Choroid plexus epithelial cell (primary cell): Measurements from ENCODE around the gene PRKAG2.

Source experiments
- DNase-seq: peaks from one replicate; pipeline ENCODE4 v3.0.0-alpha.2; 2010; ENCODE audit warnings: low read depth
- H3K4me3 ChIP-seq: 2 replicates; pipeline ENCODE4 v1.5.1; 2011; ENCODE audit warnings: low read depth, mild to moderate bottlenecking, control low read depth, low read length, moderate library complexity
- CTCF ChIP-seq: conservative IDR thresholded peaks from 2 replicates; pipeline ENCODE4 v1.5.1; 2011; ENCODE audit warnings: low read depth, mild to moderate bottlenecking, control low read depth, inconsistent platforms, low read length, moderate library complexity

PRKAG2 gene

DNA sequence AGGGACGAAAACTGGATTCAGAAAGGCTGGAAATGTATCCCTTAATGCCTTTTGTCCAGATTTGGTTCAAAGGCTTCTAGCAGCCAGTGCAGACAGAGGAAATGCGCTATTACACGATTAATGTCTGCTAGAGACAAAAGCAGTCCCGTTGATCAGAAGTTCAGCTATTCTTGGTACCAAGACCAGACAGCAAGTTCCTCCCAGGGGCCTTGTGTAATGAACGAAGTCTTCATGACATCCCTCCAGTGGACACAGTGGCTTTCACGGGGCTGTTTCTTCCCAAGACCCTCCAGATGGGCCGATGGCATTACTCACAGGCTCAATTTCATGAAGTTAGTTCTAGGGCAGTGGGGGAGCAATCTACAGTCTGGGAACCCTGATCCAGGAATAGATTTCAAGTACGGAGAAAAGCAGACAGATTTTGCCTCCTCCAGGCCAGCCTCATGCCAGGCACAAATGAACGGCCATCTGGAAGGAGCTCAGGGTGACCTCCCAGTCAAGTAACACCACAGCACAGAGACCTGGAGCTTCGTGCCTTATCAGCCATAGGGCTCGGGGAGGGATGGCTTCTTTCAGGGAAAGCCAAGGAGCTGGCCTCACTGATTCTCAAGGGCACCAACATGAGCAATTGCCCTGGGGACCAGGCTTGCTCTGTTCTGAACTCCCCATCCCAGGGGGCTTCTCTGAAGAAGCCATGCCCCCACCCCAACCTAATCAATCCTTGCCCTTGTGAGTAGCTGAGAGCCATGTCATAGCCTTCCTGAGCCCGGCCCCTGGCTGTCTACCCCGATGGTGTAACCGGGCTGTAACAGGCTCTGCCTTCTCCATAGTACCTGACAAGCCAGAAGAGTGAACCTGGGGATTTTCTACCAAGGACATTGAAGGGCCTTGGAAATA lies 101.1 kb downstream of the PRKAG2 start:
- no peak overlapping the region for H3K4me3 ChIP-seq
- no peak for DNase-seq
- no peak for TF ChIP-seq CTCF

DNA sequence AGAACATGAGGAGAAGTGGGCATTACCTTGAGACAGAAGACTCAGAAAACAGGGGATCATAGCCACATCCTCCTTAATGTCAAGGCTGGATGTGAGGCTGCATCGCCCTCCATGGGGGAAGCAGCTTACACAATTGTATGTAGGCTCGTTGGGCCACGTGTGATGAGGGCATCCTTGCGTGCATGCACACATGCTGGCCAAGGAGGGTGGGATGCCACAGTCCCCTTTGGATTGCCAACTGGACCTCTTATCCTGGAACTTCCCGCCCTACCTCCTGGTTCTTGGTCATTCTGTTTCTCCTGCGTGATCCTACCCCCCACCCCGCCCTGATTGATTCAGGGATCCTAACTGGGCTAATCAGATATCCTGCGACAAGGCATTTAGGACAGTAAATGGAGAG lies 102.0 kb downstream of the PRKAG2 start:
- TF ChIP-seq CTCF, result no peak
- H3K4me3 ChIP-seq, result no peak overlapping the region
- no peak for DNase-seq

GRCh38 chr7:151773797-151774196 lies 103.1 kb downstream of the PRKAG2 start:
- DNase-seq, result no peak
- no peak overlapping the region for H3K4me3 ChIP-seq
- TF ChIP-seq CTCF, result no peak

- no peak for TF ChIP-seq CTCF
- no peak overlapping the region for H3K4me3 ChIP-seq
- DNase-seq, result no peak
Measured at GRCh38 chr7:151770232-151770631, 106.7 kb downstream of the PRKAG2 start.

- H3K4me3 ChIP-seq, result no peak overlapping the region
- TF ChIP-seq CTCF, result no peak
- DNase-seq, result no peak
Measured at GRCh38 chr7:151769188-151769821, 107.6 kb downstream of the PRKAG2 start.

DNA sequence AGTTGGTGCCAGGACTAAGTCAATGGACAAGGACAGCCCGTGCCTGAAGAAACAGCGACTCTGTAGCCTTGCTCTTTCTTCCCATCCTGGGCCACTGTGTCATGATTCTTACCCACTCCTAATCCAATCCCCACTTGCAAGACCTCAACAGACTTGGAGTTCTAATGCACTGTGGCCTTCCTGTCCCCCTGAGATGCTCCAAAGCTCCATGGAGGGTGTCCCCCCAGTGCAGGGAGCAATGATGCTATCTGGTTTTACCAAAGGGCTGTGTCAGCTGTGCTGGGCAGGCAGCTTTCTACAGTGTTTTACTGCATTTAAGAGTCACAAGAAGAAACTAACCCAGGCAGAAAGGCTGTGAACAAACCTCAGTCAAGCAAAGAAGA lies 108.1 kb downstream of the PRKAG2 start:
- no peak for TF ChIP-seq CTCF
- no peak for DNase-seq
- H3K4me3 ChIP-seq, result no peak overlapping the region
